Testis (tissue), 2 donors: ENCODE data around the gene VSIG10.

Experiments
- CTCF ChIP-seq, 3 experiments: fragments of 450-650 bp in 2 of 3; fragments of 200-600 bp in 1 of 3; sonication (generic) in 1 of 3; IDR thresholded peaks; one replicate each; pipeline ENCODE4 v1.5.1; 2016 to 2019; ENCODE audit warnings: antibody characterized with exemption in 3 of 3, mild to moderate bottlenecking in 2 of 3, moderate library complexity in 1 of 3
- POLR2A ChIP-seq: fragments of 450-650 bp; IDR thresholded peaks from one replicate; pipeline ENCODE4 v1.6.1; 2017; ENCODE audit warnings: antibody characterized with exemption, mild to moderate bottlenecking, moderate library complexity

GRCh38 chr12:118029166-118029565 lies 74.6 kb downstream of the VSIG10 start:
- TF ChIP-seq CTCF (IDR thresholded peaks at IDR 0.05) (no peak), POLR2A (no peak)
